Measurements from ENCODE around the gene SELENOO. TPM values are rescaled to one million over a fixed set of nuclear protein-coding genes. Genes with fewer than 3 reads are reported as not detected.

The SELENOO gene
- total RNA-seq, 1 experiment from 2014 or later, result 41.3 TPM

- ChIA-PET CTCF (interaction anchor here (0.6 kb wide), 1 partner anchor 291 kb away, joined by 6 read pairs; no protein-coding TSS in a partner anchor), POLR2A (ENCODE audit: low non-redundant PET) (no interaction called here)
- Histone ChIP-seq H3K4me3 (ENCODE audit: low read depth, low read length, poor library complexity, severe bottlenecking) (no peak overlapping the region), H3K36me3 (ENCODE audit: insufficient read depth, low read length, poor library complexity, severe bottlenecking) (peaks cover 19% of the 10 kb centered on the region), H3K27ac (ENCODE audit: low read depth, low read length, poor library complexity, severe bottlenecking) (peak overlapping the region; percentile 5), H3K9me3 (ENCODE audit: low read depth, low read length, poor library complexity, severe bottlenecking) (no peaks in the 10 kb centered on the region), H3K4me1 (ENCODE audit: insufficient read depth, low read length, poor library complexity, severe bottlenecking) (peaks cover 7% of the 10 kb centered on the region), H3K27me3 (replicated peaks; ENCODE audit: insufficient read depth, low read depth, low read length, poor library complexity) (no peaks in the 10 kb centered on the region)
- TF ChIP-seq EZH2 (IDR thresholded peaks at IDR 0.05; ENCODE audit: borderline replicate concordance, low read depth, low read length, poor library complexity, severe bottlenecking) (no peak), CTCF (conservative IDR thresholded peaks at IDR 0.05; ENCODE audit: low read depth, low read length) (no peak)
- no peak for DNase-seq (ENCODE audit: low spot score)
- no TSS peak for BruUV-seq (replicated peaks)
- intact Hi-C loops (cut with micrococcal nuclease; ENCODE audit: unreplicated experiment), result no loop called here
Observed at GRCh38 chr22:50248196-50249081, 47.6 kb downstream of the SELENOO start.

DNA sequence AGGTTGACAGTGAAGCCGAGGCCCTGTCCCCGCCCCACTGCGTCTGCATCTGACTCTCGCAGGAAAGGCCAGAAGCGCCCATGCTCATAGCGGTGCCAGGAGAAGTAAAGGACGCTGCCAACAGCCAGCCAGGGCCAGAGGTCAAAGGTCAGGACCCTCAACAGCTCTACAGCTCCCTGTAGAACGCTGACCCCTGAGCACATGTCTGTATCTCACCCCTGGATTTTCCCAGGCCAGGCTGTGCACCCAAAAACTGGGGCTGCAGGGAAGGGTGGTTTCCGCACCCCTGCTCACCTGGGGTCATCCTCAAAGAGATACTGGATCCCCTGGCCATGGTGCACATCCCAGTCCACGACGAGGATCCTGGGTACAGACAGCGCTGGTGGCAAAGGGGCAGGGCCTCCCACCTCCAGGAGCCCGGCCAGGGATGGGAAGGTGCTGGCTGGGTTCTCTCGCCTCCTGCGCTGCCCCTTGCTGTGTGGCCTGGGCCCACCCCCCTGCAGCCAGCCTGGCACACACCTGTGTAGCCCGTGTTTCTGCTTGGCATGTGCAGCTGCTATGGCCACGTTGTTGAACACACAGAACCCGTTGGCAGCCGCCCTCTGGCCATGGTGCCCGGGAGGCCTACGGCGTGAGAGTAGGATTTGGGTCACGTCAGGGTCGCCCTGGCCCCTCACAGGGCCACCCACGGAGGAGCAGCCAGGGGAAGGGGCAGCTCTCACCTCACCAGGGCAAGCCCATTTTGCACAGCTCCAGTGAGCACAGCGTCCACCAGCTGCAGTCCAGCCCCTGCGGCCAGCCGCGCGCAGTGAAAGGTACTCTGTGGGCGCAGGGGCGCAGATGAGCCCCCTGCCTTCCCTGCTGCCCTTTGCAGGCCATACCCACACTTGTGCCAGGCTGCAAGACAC is 48.8 kb downstream of the SELENOO start:
- intact Hi-C loops (cut with micrococcal nuclease; ENCODE audit: unreplicated experiment), result loop anchor here (2.0 kb wide), 1 partner anchor 93 kb away; the partner anchor contains the start of gene PPP6R2
- no peaks in the 10 kb centered on the region for H3K9me3 ChIP-seq (ENCODE audit: low read depth, low read length, poor library complexity, severe bottlenecking)
- no peak for TF ChIP-seq EZH2 (IDR thresholded peaks at IDR 0.05; ENCODE audit: borderline replicate concordance, low read depth, low read length, poor library complexity, severe bottlenecking)
- no peak for TF ChIP-seq CTCF (conservative IDR thresholded peaks at IDR 0.05; ENCODE audit: low read depth, low read length)
- H3K27me3 ChIP-seq (replicated peaks; ENCODE audit: insufficient read depth, low read depth, low read length, poor library complexity), result no peaks in the 10 kb centered on the region
- no peak for DNase-seq (ENCODE audit: low spot score)
- ChIA-PET CTCF (no interaction called here), POLR2A (ENCODE audit: low non-redundant PET) (no interaction called here)
- H3K36me3 ChIP-seq (ENCODE audit: insufficient read depth, low read length, poor library complexity, severe bottlenecking), result peaks cover 19% of the 10 kb centered on the region
- peaks cover 7% of the 10 kb centered on the region for H3K4me1 ChIP-seq (ENCODE audit: insufficient read depth, low read length, poor library complexity, severe bottlenecking)
- H3K4me3 ChIP-seq (ENCODE audit: low read depth, low read length, poor library complexity, severe bottlenecking), result peak overlapping the region; percentile 78
- BruUV-seq (replicated peaks), result no TSS peak
- no peak overlapping the region for H3K27ac ChIP-seq (ENCODE audit: low read depth, low read length, poor library complexity, severe bottlenecking)

- BruUV-seq (replicated peaks), result no TSS peak
- intact Hi-C loops (cut with micrococcal nuclease; ENCODE audit: unreplicated experiment), result loop anchor here (2.0 kb wide), 1 partner anchor 93 kb away; the partner anchor contains the start of gene PPP6R2
- ChIA-PET CTCF (interaction anchor here (1.2 kb wide), 1 partner anchor 57 kb away, joined by 4 read pairs; the partner anchor contains the start of gene PLXNB2), POLR2A (ENCODE audit: low non-redundant PET) (no interaction called here)
- H3K9me3 ChIP-seq (ENCODE audit: low read depth, low read length, poor library complexity, severe bottlenecking), result no peaks in the 10 kb centered on the region
- H3K27me3 ChIP-seq (replicated peaks; ENCODE audit: insufficient read depth, low read depth, low read length, poor library complexity), result no peaks in the 10 kb centered on the region
- peaks cover 19% of the 10 kb centered on the region for H3K36me3 ChIP-seq (ENCODE audit: insufficient read depth, low read length, poor library complexity, severe bottlenecking)
- H3K4me1 ChIP-seq (ENCODE audit: insufficient read depth, low read length, poor library complexity, severe bottlenecking), result peaks cover 7% of the 10 kb centered on the region
- no peak for TF ChIP-seq CTCF (conservative IDR thresholded peaks at IDR 0.05; ENCODE audit: low read depth, low read length)
- no peak for TF ChIP-seq EZH2 (IDR thresholded peaks at IDR 0.05; ENCODE audit: borderline replicate concordance, low read depth, low read length, poor library complexity, severe bottlenecking)
- no peak overlapping the region for H3K27ac ChIP-seq (ENCODE audit: low read depth, low read length, poor library complexity, severe bottlenecking)
- peak overlapping the region; percentile 78 for H3K4me3 ChIP-seq (ENCODE audit: low read depth, low read length, poor library complexity, severe bottlenecking)
- DNase-seq (ENCODE audit: low spot score), result no peak
Observed at GRCh38 chr22:50250249-50250554, 49.4 kb downstream of the SELENOO start.

All from A673 (cell line).